Loucy (cell line): ENCODE measurements around the gene NUP35.
"Not testable (repeated sequence)": the region's sequence is repeated elsewhere in the genome, so short reads cannot be mapped to it uniquely, and the experiment has no call there.

Experiments used
- H2AFZ ChIP-seq: fragments of 200-600 bp; sonication (generic); 2 replicates; pipeline ENCODE4 v1.6.0; 2016; ENCODE audit warnings: antibody characterized with exemption, mild to moderate bottlenecking, low read length, moderate library complexity
- H3F3A ChIP-seq: fragments of 200-600 bp; 2 replicates; pipeline ENCODE4 v1.6.0; 2016; ENCODE audit warnings: antibody characterized with exemption, low read depth, mild to moderate bottlenecking
- H3K27me3 ChIP-seq: fragments of 200-600 bp; sonication (generic); 2 replicates; pipeline ENCODE4 v1.6.1; 2014; ENCODE audit warnings: low read length, mild to moderate bottlenecking; ENCODE audit not compliant: insufficient read depth, poor library complexity, severe bottlenecking
- H3K36me3 ChIP-seq: fragments of 200-600 bp; sonication (generic); 2 replicates; pipeline ENCODE4 v1.6.1; 2016; ENCODE audit warnings: low read length; ENCODE audit not compliant: insufficient read depth
- H3K4me1 ChIP-seq: fragments of 200-600 bp; sonication (generic); 2 replicates; pipeline ENCODE4 v1.5.1; 2014; ENCODE audit warnings: low read length, mild to moderate bottlenecking; ENCODE audit not compliant: insufficient read depth, poor library complexity, severe bottlenecking
- H3K4me2 ChIP-seq: fragments of 200-600 bp; sonication (generic); 2 replicates; pipeline ENCODE4 v1.6.0; 2014; ENCODE audit warnings: antibody characterized with exemption, low read length, low read depth, mild to moderate bottlenecking; ENCODE audit not compliant: poor library complexity, severe bottlenecking
- H3K4me3 ChIP-seq: fragments of 200-600 bp; sonication (generic); 2 replicates; pipeline ENCODE4 v1.5.1; 2014; ENCODE audit warnings: low read length, mild to moderate bottlenecking, mixed read lengths; ENCODE audit not compliant: poor library complexity, severe bottlenecking
- H3K79me2 ChIP-seq: fragments of 200-600 bp; sonication (generic); 2 replicates; pipeline ENCODE4 v1.6.1; 2014; ENCODE audit warnings: low read length; ENCODE audit not compliant: insufficient read depth
- H3K9ac ChIP-seq: fragments of 200-600 bp; sonication (generic); 2 replicates; pipeline ENCODE4 v1.6.0; 2014; ENCODE audit warnings: mild to moderate bottlenecking, low read depth, low read length, moderate library complexity; ENCODE audit not compliant: poor library complexity, severe bottlenecking
- H3K9me2 ChIP-seq: fragments of 200-600 bp; sonication (generic); replicated peaks from 2 replicates; pipeline ENCODE4 v1.6.1; 2016; ENCODE audit warnings: low read depth, low read length, mixed read lengths
- H3K9me3 ChIP-seq: fragments of 200-600 bp; sonication (generic); 2 replicates; pipeline ENCODE4 v1.6.1; 2014; ENCODE audit warnings: mild to moderate bottlenecking, antibody characterized with exemption, low read length, low read depth; ENCODE audit not compliant: insufficient read depth
- H4K20me1 ChIP-seq: fragments of 200-600 bp; sonication (generic); 2 replicates; pipeline ENCODE4 v1.6.0; 2014; ENCODE audit warnings: antibody characterized with exemption, low read length, mild to moderate bottlenecking; ENCODE audit not compliant: insufficient read depth, poor library complexity, severe bottlenecking
- EZH2phosphoT487 ChIP-seq: fragments of 200-600 bp; IDR thresholded peaks from 2 replicates; pipeline ENCODE4 v1.6.1; 2018; ENCODE audit warnings: antibody characterized with exemption, mild to moderate bottlenecking, moderate library complexity, borderline replicate concordance
- TF ChIP-seq, protein P1 (sequence below): fragments of 200-600 bp; sonication (generic); conservative IDR thresholded peaks from 2 replicates; pipeline ENCODE4 v1.5.1; 2014; ENCODE audit warnings: mild to moderate bottlenecking, antibody characterized with exemption, low read length

NUP35 gene

DNA sequence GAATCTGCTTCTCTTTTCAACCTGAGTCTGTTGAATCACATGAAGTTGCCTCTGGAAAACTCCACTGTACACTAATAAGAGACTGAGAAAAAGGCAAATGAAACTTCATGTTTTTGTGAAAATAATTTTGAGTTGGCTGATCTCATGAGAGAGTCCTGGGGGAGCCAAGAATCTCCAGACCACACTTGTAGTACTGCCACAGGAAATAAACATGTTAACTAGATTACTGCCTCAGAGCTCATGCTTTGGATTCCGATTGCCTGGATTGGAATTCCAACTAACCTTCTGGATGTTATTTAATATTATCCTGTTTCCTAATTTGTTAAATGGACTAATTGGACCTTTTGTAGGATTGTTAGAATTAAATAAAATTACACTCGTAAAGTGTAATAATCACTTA is 25.2 kb downstream of the NUP35 start:
- peaks cover 63% of the 10 kb centered on the region for H3K79me2 ChIP-seq
- no peaks in the 10 kb centered on the region for H3K9me2 ChIP-seq
- H3K4me3 ChIP-seq, result no peak overlapping the region
- H2AFZ ChIP-seq, result no peak overlapping the region
- no peak overlapping the region for H3K4me2 ChIP-seq
- H3K4me1 ChIP-seq, result no peaks in the 10 kb centered on the region
- H3K9ac ChIP-seq, result no peak overlapping the region
- no peaks in the 10 kb centered on the region for H3K27me3 ChIP-seq
- TF ChIP-seq, protein P1, sequence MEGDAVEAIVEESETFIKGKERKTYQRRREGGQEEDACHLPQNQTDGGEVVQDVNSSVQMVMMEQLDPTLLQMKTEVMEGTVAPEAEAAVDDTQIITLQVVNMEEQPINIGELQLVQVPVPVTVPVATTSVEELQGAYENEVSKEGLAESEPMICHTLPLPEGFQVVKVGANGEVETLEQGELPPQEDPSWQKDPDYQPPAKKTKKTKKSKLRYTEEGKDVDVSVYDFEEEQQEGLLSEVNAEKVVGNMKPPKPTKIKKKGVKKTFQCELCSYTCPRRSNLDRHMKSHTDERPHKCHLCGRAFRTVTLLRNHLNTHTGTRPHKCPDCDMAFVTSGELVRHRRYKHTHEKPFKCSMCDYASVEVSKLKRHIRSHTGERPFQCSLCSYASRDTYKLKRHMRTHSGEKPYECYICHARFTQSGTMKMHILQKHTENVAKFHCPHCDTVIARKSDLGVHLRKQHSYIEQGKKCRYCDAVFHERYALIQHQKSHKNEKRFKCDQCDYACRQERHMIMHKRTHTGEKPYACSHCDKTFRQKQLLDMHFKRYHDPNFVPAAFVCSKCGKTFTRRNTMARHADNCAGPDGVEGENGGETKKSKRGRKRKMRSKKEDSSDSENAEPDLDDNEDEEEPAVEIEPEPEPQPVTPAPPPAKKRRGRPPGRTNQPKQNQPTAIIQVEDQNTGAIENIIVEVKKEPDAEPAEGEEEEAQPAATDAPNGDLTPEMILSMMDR, result no peak
- no peak for TF ChIP-seq EZH2phosphoT487
- H3K9me3 ChIP-seq, result 0 out of 2 replicates have a peak, but pooled peaks cover 1% of the 10 kb centered on the region
- no peaks in the 10 kb centered on the region for H3F3A ChIP-seq
- peaks cover 63% of the 10 kb centered on the region for H3K36me3 ChIP-seq
- H4K20me1 ChIP-seq, result peaks cover 3% of the 10 kb centered on the region

DNA sequence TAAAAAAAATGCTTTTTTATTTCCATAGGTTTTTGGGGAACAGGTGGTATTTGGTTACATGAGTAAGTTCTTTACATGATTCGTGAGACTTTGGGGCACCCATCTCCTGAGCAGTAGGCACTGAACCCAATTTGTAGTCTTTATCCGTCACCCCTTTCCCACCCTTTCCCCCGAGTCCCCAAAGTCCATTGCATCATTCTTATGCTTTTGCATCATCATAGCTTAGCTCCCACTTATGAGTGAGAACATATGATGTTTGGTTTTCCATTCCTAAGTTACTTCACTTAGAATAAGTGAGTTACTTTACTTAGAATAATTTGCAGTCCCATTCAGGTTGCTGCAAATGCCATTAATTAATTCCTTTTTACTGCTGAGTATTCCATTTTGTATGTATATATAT is 28.0 kb downstream of the NUP35 start:
- H3K9me3 ChIP-seq, H4K20me1 ChIP-seq, H2AFZ ChIP-seq, H3K9ac ChIP-seq, H3K27me3 ChIP-seq, H3K4me2 ChIP-seq, H3F3A ChIP-seq, H3K9me2 ChIP-seq, H3K4me3 ChIP-seq, H3K4me1 ChIP-seq: not testable (repeated sequence)
- Histone ChIP-seq H3K36me3 (peaks cover 58% of the 10 kb centered on the region), H3K79me2 (peaks cover 42% of the 10 kb centered on the region)

DNA sequence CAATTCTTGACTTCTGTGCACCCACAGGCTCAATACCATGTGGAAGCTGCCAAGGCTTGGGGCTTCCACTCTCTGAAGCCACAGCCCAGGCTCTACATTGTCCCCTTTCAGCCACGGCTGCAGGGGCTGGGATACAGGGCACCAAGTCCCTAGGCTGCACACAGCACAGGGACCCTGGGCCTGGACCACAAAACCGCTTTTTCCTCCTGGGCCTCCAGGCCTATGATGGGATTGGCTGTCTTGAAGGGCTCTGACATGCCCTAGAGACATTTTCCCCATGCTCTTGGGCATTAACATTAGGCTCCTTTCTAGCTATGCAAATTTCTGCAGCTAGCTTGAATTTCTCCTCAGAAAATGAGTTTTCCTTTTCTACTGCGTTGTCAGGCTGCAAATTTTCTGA is 29.7 kb downstream of the NUP35 start:
- H2AFZ ChIP-seq, result no peak overlapping the region
- H3K27me3 ChIP-seq, result no peaks in the 10 kb centered on the region
- H3K9ac ChIP-seq, result no peak overlapping the region
- no peak overlapping the region for H3K4me2 ChIP-seq
- H3K4me3 ChIP-seq, result no peak overlapping the region
- no peak for TF ChIP-seq EZH2phosphoT487
- TF ChIP-seq, protein P1, result no peak
- no peaks in the 10 kb centered on the region for H3K4me1 ChIP-seq
- no peaks in the 10 kb centered on the region for H3K9me3 ChIP-seq
- peaks cover 25% of the 10 kb centered on the region for H3K79me2 ChIP-seq
- H3F3A ChIP-seq, result no peaks in the 10 kb centered on the region
- peaks cover 74% of the 10 kb centered on the region for H3K36me3 ChIP-seq
- H3K9me2 ChIP-seq, result no peaks in the 10 kb centered on the region
- peaks cover 6% of the 10 kb centered on the region for H4K20me1 ChIP-seq

DNA sequence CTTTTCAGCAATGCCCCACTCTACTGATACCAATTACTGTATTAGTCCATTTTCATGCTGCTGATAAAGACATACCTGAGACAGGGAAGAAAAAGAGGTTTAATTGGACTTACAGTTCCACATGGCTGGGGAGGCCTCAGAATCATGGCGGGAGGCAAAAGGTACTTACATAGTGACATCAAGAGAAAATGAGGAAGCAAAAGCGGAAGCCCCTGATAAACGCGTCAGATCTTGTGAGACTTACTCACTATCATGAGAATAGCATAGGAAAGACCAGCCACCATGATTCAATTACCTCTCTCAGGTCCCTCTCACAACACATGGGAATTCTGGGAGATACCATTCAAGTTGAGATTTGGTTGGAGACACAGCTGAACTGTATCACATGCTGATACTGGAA is 30.5 kb downstream of the NUP35 start:
- not testable (repeated sequence) for H2AFZ ChIP-seq, H3K9me2 ChIP-seq, H3K4me1 ChIP-seq, H3K9me3 ChIP-seq, H3K4me3 ChIP-seq, H3K27me3 ChIP-seq, H3K9ac ChIP-seq, H3F3A ChIP-seq, H4K20me1 ChIP-seq, H3K4me2 ChIP-seq
- H3K79me2 ChIP-seq, result peaks cover 19% of the 10 kb centered on the region
- H3K36me3 ChIP-seq, result peaks cover 77% of the 10 kb centered on the region
